Measurements from ENCODE around the gene DLG2.

GRCh38 chr11:83601914-83602527, 2025.1 kb downstream of the DLG2 start:
- TF ChIP-seq CTCF (IDR thresholded peaks at IDR 0.05) (no peak), EP300 (IDR thresholded peaks at IDR 0.05) (no peak), POLR2A (IDR thresholded peaks at IDR 0.05) (no peak)

All from ovary (tissue), 3 donors.